AG04449 (cell line): ENCODE measurements around the gene DNAJC21.
"Not testable (repeated sequence)": the region's sequence is repeated elsewhere in the genome, so short reads cannot be mapped to it uniquely, and the experiment has no call there.

Experiments
- CTCF ChIA-PET: fragments of 350-600 bp; formaldehyde crosslinking; extraction: SDS; loops from one replicate; lab custom pipeline; 2021; ENCODE audit warnings: antibody characterized with exemption; lab: Yijun Ruan, JAX
- POLR2A ChIA-PET: fragments of 400-600, 350-600 bp; formaldehyde crosslinking; extraction: SDS; loops from one replicate; lab custom pipeline; 2020; ENCODE audit warnings: antibody characterized with exemption, inconsistent platforms; lab: Yijun Ruan, JAX
- DNase-seq: peaks from one replicate; pipeline ENCODE4 v3.0.0-alpha.2; 2010; ENCODE audit warnings: low read depth, low spot score
- H3K4me3 ChIP-seq: 2 replicates; pipeline ENCODE4 v1.5.1; 2011; ENCODE audit warnings: low read depth, mild to moderate bottlenecking, control low read depth, low read length
- CTCF ChIP-seq: IDR thresholded peaks from one replicate; pipeline ENCODE4 v1.5.1; 2011; ENCODE audit warnings: mild to moderate bottlenecking, moderate library complexity, low read length, control low read depth, inconsistent platforms; ENCODE audit not compliant: insufficient read depth; ENCODE audit errors: missing control alignments

Gene DNAJC21

GRCh38 chr5:34957857-34958690 is 28.7 kb downstream of the DNAJC21 start:
- CTCF ChIA-PET, result interaction anchor here (0.7 to 7.4 kb wide), 21 partner anchors 8 to 977 kb away, joined by 3 to 72 read pairs (median 5); no protein-coding TSS in a partner anchor
- POLR2A ChIA-PET, result no interaction called here
- no peak for DNase-seq

GRCh38 chr5:34959323-34959722 is 30.0 kb downstream of the DNAJC21 start:
- H3K4me3 ChIP-seq, result no peak overlapping the region
- TF ChIP-seq CTCF, result no peak
- CTCF ChIA-PET, result interaction anchor here (1.1 to 7.4 kb wide), 9 partner anchors 9 to 47 kb away, joined by 3 to 72 read pairs (median 5); no protein-coding TSS in a partner anchor
- POLR2A ChIA-PET, result no interaction called here
- DNase-seq, result peak; percentile 33

More at GRCh38 chr5:34957857-34958690, 28.7 kb downstream of the DNAJC21 start:
- no peak overlapping the region for H3K4me3 ChIP-seq
- TF ChIP-seq CTCF, result peak; percentile 54

- DNase-seq, result no peak
- H3K4me3 ChIP-seq, result no peak overlapping the region
- ChIA-PET POLR2A (no interaction called here), CTCF (interaction anchor here (1.1 kb wide), 1 partner anchor 36 kb away, joined by 4 read pairs; no protein-coding TSS in a partner anchor)
- no peak for TF ChIP-seq CTCF
These were observed 38.2 kb downstream of the DNAJC21 start for GRCh38 chr5:34967540-34967939.

- CTCF ChIA-PET, result interaction anchor here (0.7 to 1.0 kb wide), 3 partner anchors 8 to 36 kb away, joined by 3 to 4 read pairs (median 3); no protein-coding TSS in a partner anchor
- no peak for TF ChIP-seq CTCF
- POLR2A ChIA-PET, result no interaction called here
- DNase-seq, result no peak
- no peak overlapping the region for H3K4me3 ChIP-seq
These were observed 38.9 kb downstream of the DNAJC21 start for GRCh38 chr5:34968258-34968657.

- CTCF ChIA-PET, result interaction anchor here (1.2 kb wide), 1 partner anchor 14 kb away, joined by 3 read pairs; no protein-coding TSS in a partner anchor
- TF ChIP-seq CTCF, result no peak
- no peak for DNase-seq
- no peak overlapping the region for H3K4me3 ChIP-seq
- POLR2A ChIA-PET, result no interaction called here
These were observed 41.2 kb downstream of the DNAJC21 start for GRCh38 chr5:34970552-34970951.

- DNase-seq, H3K4me3 ChIP-seq, POLR2A ChIA-PET: not testable (repeated sequence)
- CTCF ChIA-PET, result interaction anchor here (1.0 kb wide), 1 partner anchor 32 kb away, joined by 5 read pairs; no protein-coding TSS in a partner anchor
These were observed 42.3 kb downstream of the DNAJC21 start for GRCh38 chr5:34971655-34972054.
